CD4-positive, alpha-beta T cell treated with Interleukin-15 for 4 hours (primary cell): ENCODE results near the gene PLEKHG5.

Experiments used
- DNase-seq: peaks from one replicate; pipeline ENCODE4 v3.0.0-alpha.2; 2020; ENCODE audit warnings: low spot score

The PLEKHG5 gene

DNA sequence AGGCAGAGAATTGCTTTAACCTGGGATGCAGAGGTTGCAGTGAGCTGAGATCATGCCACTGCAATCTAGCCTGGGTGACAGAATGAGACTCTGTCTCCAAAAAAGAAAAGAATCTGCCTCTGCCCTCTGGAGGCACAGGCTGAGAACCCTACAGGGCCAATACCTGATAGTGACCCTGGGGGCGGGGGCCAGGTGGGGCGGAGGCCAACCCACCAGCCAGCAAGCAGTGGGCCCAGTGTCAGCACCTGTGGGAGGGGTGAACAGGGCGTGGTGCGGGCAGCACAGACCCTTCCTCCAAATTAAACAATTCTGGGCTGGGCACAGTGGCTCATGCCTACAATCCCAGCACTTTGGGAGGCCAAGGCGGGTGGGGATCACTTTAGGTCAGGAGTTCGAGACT, 19.0 kb upstream of the PLEKHG5 start:
- DNase-seq = no peak

DNA sequence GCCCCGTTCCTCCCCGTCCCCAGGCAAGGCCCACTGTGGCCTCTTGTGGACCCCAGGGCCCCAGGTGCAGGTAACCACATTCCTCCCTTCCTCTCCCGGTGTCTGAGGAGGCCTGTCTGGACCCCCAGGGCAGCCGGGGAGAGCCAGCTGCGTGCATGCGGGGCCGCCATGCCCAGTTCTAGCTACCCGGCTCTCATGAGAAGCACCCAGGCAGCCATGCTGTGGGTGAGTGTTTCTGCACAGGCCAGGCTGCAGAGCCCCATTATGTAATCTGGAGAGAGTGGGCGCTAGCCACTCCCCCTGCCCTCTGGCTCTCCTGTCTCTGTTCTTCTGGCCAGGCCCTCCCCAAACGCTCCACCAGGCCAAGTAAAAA, 18.4 kb upstream of the PLEKHG5 start:
- DNase-seq = no peak

DNA sequence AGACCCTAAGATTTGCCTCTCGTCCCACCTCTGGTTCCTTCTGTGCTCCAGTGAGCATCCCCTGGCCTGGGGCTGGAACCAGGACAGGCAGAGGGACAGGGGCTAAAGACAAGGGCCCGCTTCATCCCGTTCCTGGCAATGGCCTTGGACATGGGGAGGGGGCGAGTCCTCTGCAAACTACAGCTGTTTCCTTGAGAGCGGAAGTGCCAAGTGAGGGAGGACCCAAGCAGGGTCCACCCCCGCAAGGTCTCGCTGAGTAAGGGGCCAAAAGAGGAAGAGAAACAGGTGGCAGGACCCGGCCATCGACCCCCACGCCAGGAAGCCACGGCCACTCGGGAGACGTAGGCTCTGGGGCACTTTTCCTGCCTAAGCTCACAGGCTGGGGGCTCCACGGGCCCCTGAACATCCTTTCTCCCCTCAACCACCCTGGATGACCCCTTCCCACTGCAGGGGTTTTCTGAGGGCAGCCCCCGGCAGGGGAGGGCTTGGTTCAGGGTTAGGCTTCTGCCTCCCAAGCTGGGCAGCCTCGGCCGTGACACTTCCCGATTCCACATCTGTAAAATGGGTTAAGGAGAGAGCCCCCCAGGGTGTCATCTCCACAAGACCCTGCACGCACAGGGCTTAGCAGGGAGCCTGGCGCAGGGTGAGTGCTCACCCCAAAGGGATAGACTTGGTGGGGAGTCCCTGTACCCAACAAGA, 17.9 kb upstream of the PLEKHG5 start:
- no peak for DNase-seq

DNA sequence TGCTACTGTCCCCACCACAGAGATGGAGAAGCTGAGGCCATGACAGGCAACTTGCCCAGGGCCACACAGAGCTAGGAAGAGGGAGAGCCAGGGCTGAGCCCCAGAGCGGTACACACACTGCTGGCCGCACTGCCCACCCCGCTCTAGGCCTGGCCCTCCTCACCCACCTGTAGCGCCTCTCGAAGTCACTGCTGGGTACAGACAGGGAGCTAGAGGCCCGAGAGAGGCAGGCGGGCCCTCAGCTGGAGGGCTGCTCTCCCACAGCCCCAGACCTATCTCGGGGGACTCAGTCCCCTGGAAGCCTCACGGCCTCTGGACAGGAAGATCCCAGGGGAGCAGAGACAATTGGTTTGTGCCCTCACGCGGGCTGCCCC, 17.3 kb upstream of the PLEKHG5 start:
- DNase-seq = no peak

DNA sequence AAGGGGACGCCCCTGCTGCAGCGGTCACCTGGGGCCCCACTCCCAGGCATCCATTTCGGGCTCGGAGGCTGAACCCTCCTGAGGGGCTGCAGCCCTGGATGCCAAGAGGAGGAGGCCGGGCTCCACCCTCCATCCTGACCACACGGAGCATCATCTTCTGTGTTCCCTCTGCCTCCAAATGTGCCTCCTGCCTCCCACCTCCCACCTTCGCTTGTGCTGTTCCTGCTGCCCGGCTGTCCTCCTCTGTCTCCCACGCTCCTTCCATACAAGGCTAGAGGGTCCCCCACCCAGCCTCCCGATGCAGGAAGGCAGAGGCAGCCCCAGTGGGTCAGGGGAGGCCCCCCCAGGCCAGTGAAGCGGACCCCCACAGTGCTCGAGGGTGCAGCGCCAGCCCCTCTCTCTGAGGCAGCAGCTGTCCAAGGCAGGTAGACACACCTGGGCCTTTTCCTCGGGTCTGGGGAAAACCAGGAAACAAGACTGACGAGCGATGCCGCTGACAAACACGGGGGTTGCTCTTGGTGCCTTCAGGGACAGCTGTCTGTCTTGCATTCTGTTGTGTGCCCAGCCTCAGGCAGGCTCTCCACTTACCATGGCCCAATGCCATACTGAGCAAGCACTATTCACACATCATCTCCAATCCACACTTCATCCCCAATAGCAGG, 16.8 kb upstream of the PLEKHG5 start:
- no peak for DNase-seq

DNA sequence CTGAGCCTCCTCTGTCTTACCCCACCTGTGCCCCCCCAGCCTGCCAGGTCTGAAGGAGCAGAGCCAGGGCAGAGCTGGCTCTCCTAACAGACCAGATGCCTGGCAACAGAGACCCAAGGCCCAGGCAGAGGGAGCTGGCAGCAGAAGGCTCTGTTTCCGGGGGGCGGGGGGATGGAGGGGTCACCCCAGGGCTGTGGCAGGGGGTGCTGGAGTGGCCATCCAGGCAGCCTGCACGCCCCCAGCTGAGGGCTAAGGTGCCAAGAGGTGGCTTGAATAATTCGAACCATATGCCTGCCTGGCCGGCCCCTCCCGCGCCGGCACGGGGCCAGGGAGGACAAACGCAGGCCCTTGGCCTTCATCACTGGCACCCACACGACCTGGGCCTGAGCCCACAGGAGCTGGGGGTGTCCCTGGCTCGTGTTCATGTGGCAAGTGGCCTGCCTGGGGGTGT, 16.0 kb upstream of the PLEKHG5 start:
- DNase-seq = no peak

DNA sequence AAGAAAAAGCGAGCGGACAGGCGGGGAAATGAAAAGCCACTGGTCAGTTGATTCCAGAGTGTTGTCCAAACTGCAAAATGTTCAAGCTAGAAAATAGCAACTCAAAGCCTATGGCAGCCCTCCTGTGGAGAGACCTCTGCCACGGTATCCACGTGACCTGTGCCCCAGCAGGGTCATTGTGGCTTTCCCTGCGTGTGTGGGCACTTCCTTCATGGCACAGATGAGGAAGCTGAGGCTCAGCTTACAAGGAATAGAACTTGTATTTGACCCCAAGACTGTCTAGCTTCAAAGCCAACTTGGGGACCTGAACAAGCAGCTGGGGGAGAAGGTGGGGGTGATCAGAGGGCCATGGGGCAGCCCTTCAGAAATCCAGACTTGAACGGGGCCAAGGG, 15.6 kb upstream of the PLEKHG5 start:
- DNase-seq = no peak

DNA sequence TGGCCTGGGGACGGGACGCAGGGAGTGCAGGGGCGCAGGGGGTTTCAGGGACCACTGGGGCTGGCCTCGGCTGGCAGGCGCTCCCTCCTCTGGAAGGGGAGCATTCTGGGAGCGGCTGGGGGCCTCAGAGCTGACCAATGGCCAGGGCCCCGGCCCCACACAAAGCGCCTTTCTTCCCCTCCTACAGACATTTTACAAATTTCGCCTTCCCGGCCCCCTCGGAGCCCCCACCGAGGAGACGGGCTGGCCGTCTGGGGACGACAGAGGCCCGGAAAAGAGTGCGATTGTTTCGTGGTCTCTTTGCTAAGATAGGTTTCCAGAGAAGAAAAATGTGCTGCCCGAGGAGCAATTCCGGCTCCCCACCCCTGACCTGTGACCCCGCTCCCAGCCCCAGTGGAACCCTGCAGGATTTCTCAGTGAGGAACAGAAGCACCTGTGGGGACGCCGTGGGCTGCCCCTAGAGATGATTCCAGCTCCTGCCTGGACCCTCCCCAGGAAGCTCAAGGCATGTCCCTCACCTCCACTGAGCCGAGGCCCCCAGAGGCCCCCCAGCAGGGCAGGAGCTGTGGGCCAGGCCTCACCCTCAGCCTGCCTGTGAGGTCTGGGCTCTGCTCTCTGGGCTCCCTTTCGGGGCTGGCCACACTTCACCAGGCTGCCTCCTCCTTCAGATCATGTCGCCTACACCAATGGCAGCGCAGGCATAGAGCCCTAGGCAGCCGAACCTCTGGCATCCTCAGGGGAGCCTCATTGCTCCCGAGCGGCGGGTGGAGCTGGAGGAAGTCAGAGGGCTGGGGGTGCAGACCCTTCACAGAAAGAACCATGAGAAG, 15.0 kb upstream of the PLEKHG5 start:
- no peak for DNase-seq

DNA sequence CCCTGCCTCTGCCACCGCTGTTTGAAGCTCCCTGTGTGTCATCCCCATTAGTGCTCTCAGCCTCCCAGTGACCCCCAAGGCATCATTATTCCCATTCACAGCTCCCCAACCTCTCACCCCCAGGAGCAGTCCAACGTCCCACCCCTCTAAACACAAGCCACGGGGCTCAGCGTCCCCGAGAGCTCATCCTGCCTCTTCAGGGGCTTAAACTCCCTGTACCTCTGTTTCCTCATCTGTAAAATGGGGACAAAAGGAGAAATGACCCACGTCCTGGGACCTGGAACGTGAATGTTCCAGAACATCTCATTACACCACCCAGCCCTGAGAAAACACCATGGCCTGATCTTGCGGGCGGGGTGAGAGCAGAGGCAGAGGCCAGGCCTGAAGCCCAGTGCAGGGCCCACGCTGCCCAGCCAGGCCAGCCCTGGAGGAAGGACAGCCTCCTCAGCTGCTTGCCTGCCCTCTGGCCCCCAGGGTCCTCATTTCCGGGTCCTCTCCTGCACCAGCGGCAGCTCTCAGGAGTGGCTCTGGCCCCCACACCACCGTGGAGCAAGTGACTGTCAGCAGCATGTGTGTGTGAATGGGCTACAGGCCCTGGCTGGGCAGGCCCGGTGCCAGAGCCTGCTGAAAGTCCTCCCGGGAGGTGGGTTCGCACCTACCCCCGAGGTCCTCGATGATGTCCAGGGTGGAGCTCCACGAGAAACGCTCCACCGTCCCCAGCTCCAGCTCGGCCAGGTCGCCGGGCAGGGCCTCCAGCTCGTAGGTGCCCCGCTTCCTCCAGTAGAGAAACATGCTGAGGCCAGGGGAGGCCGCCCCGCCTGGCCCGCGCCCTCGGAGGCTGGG, 14.1 kb upstream of the PLEKHG5 start:
- DNase-seq = no peak

DNA sequence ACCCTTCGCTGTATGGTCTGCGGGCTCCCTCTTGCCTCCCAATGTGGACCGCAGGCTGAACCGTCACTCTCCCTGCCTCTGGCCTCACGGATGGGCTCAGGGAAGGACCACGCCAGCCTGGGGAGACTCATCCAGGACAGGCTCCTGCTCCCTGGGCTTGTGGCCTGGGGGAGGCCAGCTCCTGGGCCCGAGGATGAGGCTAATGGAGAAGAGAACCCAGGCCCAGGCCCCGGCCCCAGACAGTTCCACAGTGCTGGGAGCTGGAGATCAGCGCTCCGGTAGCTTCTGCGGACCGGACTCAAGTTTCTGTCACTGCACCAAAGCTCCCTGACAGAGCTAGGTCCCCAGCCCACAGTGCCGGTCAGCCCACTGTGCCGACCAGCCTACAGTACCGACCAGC, 13.4 kb upstream of the PLEKHG5 start:
- DNase-seq = no peak

DNA sequence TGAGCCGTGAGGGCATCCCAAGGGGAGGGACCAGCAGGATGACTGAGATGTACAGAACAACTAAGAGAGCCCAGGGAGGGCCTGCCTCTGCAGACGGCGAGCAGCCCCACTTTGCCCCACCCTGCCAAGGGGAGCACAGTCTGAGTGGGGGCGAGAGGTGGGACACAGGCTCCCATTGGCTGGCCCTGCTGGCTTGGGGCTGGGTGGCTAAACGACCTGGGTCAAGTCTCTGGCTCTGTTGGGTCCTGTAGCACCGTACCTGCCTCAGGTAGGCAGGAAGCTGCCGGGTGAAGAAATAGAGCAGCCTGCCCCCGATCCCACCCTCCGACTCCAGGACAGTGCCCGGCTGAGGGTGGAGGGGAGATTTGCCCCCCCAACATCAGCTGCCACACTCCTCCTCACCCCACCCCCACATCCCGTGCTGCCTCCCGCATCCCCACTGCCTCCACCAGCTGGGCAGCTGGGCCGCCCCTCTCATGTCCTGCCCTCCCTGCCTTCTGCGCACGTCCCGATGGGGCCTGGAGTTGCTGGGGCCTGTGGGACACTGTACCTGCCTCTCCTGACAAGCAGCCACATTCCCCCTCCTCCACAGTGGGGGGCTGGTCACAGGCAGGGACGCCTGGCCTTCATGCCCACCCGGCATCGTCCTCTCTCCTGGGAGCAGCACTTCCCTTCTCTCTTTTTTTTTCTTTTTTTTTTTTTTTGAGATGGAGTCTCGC, 12.6 kb upstream of the PLEKHG5 start:
- no peak for DNase-seq

DNA sequence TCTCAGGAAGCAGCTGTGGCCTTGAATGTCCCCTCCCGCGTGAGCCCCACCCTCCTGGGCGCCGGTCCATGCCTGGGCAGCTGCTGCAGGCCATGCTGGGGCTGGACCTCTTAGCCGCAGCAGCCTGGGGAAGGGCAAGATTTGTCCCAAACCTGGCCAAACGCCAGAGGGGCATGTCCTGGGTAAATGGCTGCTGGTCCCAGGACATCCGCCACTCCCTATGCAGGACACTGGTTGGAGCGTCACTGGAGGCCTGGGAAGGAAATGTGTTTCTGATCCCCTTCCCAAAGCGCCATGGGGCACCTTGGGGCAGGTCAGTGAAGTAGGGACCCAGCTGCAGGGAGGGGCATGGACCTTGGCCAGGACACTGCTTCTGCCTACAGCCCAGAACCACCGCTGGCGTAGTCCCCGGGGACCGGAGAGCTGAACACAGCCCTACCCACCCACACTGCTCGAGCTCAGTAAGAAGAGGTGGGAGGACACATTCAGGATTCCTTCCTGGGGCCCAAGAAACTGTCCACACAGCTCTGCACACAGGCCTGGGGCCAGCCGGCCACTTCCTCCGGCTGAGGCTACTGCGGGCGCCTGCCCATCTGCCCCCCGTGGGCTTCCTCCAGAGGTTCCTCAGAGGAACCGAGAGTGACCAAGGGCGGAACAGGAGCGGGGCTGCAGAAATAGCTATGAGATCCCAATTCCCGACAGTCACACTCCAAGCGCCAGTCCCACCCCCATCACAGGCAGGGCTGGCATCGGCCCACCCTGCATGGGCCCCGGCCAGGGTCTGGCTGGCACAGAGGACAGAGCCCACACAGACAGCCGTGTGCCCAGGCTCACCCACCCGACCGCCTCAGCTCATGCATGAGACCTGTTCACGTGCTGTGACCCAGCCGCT, 10.8 kb upstream of the PLEKHG5 start:
- DNase-seq = no peak

DNA sequence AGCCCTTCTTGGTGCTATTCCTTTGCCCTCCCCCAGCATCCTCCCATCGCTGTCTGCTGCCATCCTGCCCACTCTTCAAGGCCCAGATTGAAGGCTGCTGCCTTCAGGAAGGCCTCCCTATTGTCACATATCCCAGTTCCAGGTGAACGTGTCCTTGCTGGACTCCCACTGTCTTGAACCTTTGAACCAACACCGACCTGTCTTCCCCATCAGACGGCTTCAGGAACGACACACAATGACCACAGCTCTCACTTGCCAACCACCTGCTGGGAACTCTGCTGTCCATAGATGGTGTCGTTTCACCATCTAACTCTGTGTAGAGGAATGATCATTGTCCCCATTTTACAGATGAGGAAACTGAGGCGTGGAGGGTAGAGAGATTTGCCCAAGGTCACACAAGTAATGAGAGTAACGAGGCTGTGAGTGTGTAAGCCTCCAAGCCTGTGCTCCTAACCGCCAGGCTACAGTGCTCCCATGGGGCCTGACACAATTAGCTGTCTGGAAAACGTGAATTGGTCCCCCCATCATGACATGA, 9.9 kb upstream of the PLEKHG5 start:
- no peak for DNase-seq

DNA sequence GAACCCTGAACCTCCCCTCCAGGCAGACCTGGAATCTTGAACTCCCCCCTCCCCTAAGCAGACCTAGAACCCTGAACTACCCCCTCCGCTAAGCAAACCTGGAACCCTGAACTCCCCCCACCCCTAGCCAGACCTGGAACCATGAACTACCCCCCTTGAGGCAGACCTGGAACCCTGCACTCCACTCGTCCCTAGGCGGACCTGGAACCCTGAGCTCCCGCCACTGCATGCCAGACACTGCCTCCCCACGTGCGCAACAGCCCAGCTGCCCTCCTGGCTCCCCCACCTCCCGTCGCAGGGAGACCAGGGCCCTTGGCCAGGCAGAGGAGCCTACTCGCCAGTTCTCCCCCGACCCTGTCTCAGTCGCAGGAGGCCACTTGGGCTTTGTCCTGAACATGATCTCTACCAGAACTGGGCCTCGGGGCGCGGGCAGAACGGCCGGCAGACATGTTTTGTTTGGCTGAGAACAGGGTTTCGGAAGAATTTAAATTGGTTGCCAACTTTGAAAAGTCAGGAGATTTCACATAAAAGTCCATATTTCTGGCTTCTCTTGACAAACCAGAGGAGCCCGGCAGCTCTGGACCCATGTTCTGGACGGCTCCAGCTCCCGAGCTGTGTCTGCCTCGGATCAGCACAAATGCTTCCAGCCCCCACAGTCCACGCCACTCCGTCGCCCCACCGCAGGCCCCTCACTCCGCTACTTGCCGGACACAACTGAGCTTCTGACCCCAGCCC, 9.2 kb upstream of the PLEKHG5 start:
- DNase-seq = no peak

DNA sequence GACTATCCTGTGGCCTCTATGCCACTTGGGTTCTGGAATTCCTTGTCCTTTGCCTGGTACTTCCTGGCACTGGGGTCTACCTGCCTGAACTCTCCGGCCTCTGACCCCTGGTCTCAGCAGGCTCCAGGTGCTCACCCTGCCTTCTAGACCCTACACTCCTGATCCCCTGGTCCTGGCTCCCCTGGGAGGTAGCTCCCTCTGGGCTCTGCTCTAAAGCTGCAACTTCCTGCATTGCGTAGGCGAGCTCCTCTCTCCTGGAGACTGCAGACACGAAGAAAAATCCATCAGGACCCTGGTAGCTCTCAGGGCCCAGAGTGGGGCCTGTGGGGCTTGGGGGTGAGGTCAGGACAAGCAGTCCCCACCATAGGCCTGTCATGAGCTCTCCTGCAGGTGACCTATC, 7.8 kb upstream of the PLEKHG5 start:
- DNase-seq = no peak

DNA sequence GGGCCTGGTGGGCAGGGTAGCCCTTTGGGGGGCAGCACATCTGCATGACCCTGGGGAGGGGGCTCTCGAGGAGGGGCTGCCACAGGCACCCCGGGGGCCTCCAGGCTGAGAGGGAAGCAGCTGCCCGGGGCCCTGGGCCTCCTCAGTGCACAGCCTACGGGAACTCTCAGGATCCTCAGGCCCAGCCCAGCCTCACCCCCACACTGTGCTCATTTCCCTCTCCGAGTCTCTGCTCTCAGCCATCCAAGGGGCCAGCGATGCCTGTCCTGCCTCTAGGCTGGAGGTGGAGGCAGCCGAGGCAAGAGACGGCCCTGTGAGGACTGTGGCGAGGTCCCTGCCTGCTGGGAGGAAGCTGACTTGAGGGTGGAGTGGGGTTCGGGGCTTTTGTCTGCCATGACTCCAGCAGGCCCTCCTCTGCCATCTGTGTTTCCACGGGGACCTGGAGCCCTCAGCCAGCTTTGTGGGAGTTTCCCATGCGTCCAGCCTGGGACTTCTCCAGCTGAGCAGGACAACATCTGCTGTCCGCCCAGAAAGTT, 7.2 kb upstream of the PLEKHG5 start:
- DNase-seq = no peak

DNA sequence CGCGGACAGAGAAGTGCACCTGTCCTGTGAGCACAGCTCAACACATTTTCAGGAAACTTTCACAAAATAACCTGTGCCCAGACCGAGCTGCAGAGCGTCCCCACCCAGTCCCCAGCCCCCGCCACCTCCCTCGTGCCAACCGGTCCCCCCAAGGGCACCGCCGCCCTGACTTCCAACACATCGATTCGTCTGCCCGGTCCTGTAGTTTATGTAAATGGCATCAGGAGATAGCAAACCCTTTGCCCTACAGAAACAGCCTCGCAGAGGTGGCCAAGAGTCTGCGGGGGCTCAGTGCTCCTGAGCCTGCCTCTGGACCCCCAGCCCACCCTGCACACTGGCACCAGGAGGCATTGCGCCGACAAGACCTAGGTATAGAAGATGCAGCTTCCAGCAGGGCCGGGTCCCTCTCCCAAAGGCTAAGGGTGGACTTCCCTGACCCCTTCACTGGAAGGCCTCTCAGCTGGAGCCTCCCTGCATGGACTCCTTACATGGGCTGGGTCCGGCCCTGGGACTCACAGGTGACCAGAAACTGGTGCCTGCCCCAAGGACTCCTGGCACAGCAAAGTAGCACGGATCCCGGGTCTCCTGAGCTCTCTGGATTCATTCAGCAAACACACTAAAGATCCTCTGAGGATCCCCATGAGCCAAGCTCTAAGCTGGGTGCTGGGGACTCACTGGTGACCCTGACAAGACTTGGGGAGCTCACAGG, 6.6 kb upstream of the PLEKHG5 start:
- DNase-seq = no peak

DNA sequence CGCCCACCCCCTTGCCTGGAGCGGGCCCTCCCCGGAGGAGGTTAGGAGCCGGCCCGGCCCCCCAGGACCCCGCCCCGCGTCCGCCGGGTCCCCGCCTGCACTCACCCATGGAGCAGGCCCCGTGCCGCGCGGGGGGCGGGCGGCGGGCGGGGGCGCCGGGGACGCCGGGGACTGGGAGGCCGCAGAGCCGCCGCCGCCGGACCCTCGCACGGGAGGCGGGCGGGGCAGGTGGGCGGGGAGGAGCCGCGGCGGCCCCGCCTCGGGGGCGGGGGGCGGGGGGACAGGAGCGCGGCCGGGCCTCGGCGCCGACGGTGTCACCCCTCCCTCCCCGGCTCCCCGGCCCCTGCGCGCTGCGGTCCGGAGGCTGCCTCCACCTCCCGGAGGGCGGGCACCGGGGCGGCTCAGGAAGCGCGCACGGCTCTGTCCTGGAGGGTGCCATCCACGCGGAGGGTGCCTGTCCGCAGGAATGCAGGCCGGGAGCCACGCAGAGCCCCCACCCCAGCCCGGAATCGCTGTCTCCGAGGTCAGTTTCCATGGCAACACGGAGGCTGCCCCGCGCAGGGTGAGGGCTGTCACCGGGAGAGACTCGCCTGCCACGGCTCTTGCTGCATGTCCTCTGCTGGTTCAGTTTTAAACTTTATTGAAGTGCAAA, 5.9 kb upstream of the PLEKHG5 start:
- DNase-seq = peak; percentile 40
